GM19351 (cell line): ENCODE measurements around the gene KRTAP10-12.
"Not testable (repeated sequence)": the region's sequence is repeated elsewhere in the genome, so short reads cannot be mapped to it uniquely, and the experiment has no call there.

Source experiments
- ATAC-seq: cut with Tn5 transposase; IDR thresholded peaks from one replicate; pipeline ENCODE4 v1.9.1; 2021; ENCODE audit warnings: mild to moderate bottlenecking, moderate library complexity; ENCODE audit not compliant: unreplicated experiment

Gene KRTAP10-12

GRCh38 chr21:44667612-44668011 lies 29.4 kb upstream of the KRTAP10-12 start:
- ATAC-seq: no peak

GRCh38 chr21:44670642-44671432 lies 26.1 kb upstream of the KRTAP10-12 start:
- no peak for ATAC-seq

- no peak for ATAC-seq
These were observed 25.1 kb upstream of the KRTAP10-12 start for GRCh38 chr21:44671911-44672310.

DNA sequence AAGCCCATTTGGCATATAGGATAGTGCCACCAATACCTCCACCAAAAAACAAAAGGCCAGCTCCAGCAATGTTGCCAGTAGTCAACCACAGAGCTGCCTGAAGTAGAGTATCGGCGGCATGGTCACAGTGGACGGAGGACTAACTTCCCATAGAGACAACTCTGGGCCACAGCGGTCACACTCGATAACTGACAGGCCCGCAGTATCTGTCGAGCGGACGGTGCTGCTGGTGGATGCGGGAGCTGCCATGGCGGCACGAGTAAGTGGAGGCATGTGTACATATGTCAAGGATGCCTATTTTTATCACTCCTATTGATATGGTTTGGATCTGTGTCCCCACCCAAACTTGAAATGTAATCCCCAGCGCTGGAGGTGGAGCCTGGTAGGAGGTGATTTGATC lies 19.1 kb upstream of the KRTAP10-12 start:
- no peak for ATAC-seq

DNA sequence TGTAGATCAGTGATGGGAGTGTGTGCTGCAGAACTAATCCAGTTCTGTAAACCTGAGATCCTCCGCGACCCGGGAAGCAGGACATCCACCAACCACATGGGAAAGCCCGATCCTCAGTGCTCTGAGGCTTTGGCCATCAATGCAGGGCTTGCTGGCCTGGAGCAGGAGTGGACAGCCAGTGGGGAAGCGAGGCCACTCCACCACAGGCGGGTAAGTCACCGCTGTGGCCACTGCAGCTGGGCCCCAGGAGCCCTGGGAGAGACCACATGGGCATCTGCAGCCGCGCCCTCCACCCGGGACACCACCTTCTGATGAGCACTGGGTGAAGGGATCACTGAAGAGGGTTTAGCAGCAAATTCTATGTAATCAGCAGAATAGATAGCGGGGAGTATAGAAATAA lies 15.8 kb upstream of the KRTAP10-12 start:
- ATAC-seq: no peak

DNA sequence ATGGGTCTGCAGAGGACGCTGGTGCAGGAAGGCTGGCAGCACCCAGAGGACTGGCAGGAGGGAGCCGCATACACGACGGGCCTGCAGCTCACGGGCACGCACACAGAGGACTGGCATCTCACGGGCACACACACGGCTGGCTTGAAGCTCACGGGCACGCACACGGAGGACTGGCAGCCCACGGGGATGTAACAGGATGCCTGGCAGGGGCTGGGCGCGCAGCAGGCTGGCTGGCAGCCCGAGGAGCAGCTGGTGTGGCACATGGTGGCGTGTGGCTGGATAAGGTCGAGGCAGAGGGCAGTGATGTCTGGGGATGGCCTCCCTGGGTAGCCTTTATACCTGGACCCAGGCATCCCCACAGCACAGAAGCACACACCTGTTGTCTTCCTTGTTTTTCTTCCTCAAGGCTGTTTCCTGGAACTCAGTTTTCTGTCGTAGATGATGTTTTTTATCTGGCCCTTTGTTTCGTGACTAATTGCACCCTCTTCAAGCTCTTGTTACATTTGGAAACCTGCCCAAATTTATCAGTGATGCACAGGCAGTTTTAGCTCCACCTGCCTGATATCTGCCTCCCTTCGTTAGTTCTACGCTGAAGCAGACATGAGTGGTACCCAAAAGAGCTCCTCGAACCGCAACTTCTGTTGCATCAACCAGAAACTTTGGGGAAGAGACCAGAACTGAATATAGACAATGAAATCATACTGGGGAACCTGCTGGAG lies 15.0 kb upstream of the KRTAP10-12 start, which contains the start of gene KRTAP12-1:
Gene KRTAP12-1, minus strand, starts transcription at position 303 of the 719 bp plus-strand sequence. Its CDS starts 40 bp downstream, at position 263.
- no peak for ATAC-seq

GRCh38 chr21:44682580-44683151 lies 14.3 kb upstream of the KRTAP10-12 start:
- no peak for ATAC-seq

DNA sequence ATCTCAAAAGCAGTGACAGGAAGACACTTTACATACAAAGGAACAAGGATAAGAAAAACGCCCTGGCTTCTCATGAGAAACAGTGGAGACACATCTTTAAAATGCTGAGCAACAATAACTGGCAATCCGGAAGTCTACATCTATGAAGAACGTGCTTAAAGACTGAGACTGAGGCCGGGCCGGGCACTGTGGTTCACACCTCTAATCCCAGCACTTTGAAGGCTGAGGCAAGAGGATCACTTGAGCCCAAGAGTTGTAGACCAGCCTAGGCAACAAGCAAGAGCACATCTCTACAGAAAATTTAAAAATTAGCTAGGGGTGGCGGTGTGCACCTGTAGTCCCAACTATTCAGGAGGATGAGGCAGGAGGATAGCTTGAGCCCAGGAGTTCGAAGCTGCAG lies 12.9 kb upstream of the KRTAP10-12 start:
- ATAC-seq: no peak

DNA sequence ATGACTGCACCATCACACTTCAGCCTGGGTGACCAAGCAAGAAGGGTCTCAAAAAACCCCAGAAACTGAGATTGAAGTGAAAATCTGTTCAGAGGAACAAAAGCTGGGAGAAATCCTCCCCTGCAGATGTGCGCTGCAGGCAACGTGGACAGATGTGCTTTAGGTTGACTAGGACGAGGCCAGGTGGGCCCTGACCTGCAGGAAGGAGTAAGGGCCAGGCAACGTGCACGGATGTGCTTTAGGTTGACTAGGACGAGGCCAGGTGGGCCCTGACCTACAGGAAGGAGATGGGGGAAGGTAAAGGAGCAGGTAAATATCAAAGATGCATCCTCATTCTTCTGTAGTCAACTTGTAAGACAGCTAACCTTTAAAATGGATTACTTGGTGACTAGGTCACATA lies 12.5 kb upstream of the KRTAP10-12 start:
- no peak for ATAC-seq

- not testable (repeated sequence) for ATAC-seq
These were observed 11.9 kb upstream of the KRTAP10-12 start for GRCh38 chr21:44685050-44685449.

- ATAC-seq: no peak
These were observed 10.8 kb upstream of the KRTAP10-12 start for GRCh38 chr21:44686000-44686781.

DNA sequence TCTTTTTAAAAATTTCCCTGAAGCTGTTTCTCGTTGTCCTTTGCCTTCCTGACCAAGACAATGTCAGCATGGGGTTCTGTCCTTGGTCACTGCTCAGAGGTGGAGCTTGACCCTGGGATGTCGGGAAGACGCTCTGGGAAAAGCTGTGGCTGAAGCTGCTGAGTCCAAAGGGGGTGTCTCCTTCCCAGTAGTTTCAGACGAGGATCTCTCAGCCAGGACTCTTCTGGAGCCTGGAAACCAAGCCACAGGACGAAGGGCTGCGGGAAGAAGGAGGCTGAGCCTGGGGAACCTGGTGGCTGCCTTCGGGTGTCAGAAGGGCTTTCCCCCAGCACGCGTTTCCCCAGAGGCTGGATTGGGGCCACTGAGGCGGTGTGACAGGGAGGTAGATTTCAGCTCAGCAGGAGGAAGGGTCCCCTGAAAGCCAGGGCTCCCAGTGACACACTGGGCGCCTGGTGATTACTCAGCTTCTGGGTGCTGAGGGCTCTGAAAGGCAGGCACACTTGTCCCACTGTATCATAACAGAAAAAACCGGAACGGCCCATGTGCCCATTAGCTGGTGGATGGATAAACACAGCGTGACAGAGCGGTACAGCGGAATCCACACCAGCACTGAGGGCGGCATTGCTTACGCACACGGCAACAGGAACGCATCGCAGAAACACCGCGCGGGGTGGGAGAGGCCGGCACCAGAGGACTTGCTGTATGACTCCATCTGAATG lies 10.0 kb upstream of the KRTAP10-12 start:
- no peak for ATAC-seq

DNA sequence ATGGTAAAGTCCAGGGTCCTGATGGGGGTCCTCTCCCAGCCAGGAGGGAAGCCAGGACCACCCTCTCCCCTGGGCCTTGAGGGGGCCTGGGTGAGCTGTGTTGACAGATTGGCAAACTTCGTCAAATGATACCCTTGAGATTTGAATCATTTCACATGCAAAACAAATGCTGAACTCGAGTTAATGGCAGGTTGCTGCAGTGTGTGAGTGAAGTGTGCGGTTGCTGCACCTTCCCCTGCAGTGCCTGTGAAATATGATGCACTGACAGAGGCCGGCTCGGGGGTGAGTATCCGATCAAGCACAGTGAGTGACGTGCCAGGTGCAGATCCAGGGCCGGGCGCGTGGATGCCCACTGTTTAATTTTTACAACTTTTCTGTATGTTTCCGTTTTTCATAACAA lies 9.3 kb upstream of the KRTAP10-12 start:
- no peak for ATAC-seq

GRCh38 chr21:44689740-44690139 lies 7.2 kb upstream of the KRTAP10-12 start:
- ATAC-seq: not testable (repeated sequence)

DNA sequence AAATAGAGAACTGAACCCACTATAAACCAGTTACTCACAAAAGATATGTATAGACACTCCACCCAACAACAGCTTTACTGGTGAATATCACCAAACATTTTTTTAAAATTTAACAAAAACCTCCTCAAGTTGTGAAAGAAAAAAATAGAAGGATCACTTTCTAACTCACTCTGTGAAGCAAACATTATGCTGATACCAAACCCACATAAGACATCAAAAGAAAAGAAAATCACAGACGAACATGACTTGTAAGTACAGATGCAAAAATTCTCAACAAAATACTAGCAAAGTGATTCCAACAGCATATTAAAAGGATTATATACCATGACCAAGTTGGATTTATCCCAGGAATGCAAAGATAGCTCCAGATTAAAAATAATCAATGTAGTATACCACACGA lies 5.3 kb upstream of the KRTAP10-12 start:
- no peak for ATAC-seq

GRCh38 chr21:44692798-44693512 lies 4.0 kb upstream of the KRTAP10-12 start:
- ATAC-seq: no peak

- no peak for ATAC-seq
These were observed 2.2 kb upstream of the KRTAP10-12 start for GRCh38 chr21:44694776-44695175.

GRCh38 chr21:44695184-44695583 lies 1.8 kb upstream of the KRTAP10-12 start:
- no peak for ATAC-seq

DNA sequence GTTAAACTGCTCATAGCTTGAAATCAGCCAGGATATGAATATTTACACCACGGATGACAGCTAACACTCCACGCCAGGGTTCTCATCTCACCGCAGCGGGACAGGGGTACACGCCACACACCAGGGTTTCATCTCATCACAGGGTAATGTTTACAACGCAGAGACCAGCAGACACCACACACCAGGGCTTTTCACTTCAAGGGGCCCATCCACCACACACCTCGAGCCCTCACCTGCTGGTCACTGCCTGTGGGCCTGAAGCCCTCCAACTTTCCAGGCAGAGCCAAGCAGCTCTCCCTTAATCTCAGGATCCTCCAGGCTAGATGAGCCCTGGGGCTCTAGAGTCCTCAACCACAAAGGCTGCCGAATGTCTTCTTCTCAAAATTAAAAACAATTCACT lies 1.3 kb upstream of the KRTAP10-12 start:
- ATAC-seq: no peak

DNA sequence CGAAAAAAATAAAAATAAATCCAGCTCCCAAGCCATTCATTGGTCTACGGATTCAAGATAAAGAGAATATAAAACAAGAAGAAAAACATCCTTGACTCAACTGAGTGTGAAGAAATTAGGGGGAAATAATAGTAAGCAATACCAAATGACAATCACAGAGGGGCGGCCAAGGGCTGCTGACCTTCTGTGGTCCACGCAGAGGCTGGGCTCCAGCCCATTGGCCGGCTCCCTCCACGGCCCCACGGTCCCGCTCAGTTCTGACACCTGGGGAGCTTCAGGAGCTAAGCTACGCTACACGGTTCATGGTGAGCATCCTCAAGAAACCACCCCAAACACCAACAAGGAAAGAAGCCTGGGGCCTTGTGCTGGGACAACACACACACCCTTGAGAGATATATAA lies 400 bp upstream of the KRTAP10-12 start:
- ATAC-seq: no peak
